Hepatocyte (in vitro differentiated cells): Measurements from ENCODE around the gene KRTAP17-1. TPM values are rescaled to one million over a fixed set of nuclear protein-coding genes. Genes with fewer than 3 reads are reported as not detected.
A peak's percentile ranks its signal among the peaks of the same experiment; 100 is the strongest.

Source experiments
- DNase-seq: peaks from one replicate; pipeline ENCODE4 v3.0.0-alpha.2; 2016; ENCODE audit warnings: low spot score
- H2AFZ ChIP-seq: fragments of 200-600 bp; sonication (generic); 2 replicates; pipeline ENCODE4 v1.6.0; 2016; ENCODE audit warnings: antibody characterized with exemption, mild to moderate bottlenecking
- H3K27ac ChIP-seq: fragments of 200-600 bp; sonication (generic); 2 replicates; pipeline ENCODE4 v1.5.1; 2016; ENCODE audit warnings: mild to moderate bottlenecking
- H3K27me3 ChIP-seq: fragments of 200-600 bp; sonication (generic); 2 replicates; pipeline ENCODE4 v1.6.1; 2016
- H3K36me3 ChIP-seq: fragments of 200-600 bp; sonication (generic); replicated peaks from 2 replicates; pipeline ENCODE4 v1.5.1; 2016; ENCODE audit warnings: low read depth; ENCODE audit not compliant: insufficient read depth
- H3K4me1 ChIP-seq: fragments of 200-600 bp; sonication (generic); 2 replicates; pipeline ENCODE4 v1.5.1; 2016; ENCODE audit warnings: mild to moderate bottlenecking, moderate library complexity; ENCODE audit not compliant: insufficient read depth
- H3K4me2 ChIP-seq: fragments of 200-600 bp; sonication (generic); 2 replicates; pipeline ENCODE4 v1.6.0; 2016
- H3K4me3 ChIP-seq: fragments of 200-600 bp; sonication (generic); 2 replicates; pipeline ENCODE4 v1.5.1; 2016; ENCODE audit warnings: mild to moderate bottlenecking
- H3K79me2 ChIP-seq: fragments of 200-600 bp; sonication (generic); 2 replicates; pipeline ENCODE4 v1.6.0; 2017; ENCODE audit warnings: mild to moderate bottlenecking
- H3K9me2 ChIP-seq: fragments of 200-600 bp; sonication (generic); replicated peaks from 2 replicates; pipeline ENCODE4 v1.6.0; 2017; ENCODE audit warnings: mild to moderate bottlenecking; ENCODE audit not compliant: insufficient read depth
- H3K9me3 ChIP-seq: fragments of 200-600 bp; sonication (generic); 2 replicates; pipeline ENCODE4 v1.5.1; 2016; ENCODE audit warnings: low read depth, mild to moderate bottlenecking
- H4K20me1 ChIP-seq: fragments of 200-600 bp; sonication (generic); 2 replicates; pipeline ENCODE4 v1.6.0; 2016; ENCODE audit warnings: mild to moderate bottlenecking; ENCODE audit not compliant: insufficient read depth, poor library complexity, severe bottlenecking
- EZH2 ChIP-seq: fragments of 200-600 bp; sonication (generic); IDR thresholded peaks from 2 replicates; pipeline ENCODE4 v1.6.1; 2016; ENCODE audit warnings: antibody characterized with exemption, mild to moderate bottlenecking, borderline replicate concordance
- EZH2phosphoT487 ChIP-seq: fragments of 200-600 bp; sonication (generic); IDR thresholded peaks from one replicate; pipeline ENCODE4 v1.6.1; 2018; ENCODE audit warnings: antibody characterized with exemption, mild to moderate bottlenecking, low read depth, moderate library complexity; ENCODE audit not compliant: unreplicated experiment, severe bottlenecking
- WGBS: methylation state at CpG from one replicate; pipeline ENCODE4 v1.1.6; 2016; ENCODE audit warnings: low lambda C conversion rate; ENCODE audit errors: missing lambda C conversion rate; 5-methylcytosine and 5-hydroxymethylcytosine counted together
- polyA plus RNA-seq: library from polyadenylated mRNA; unstranded; fragments of >200 nt; fragmentation: Nextera tagmentation; extraction: Ambion mirVana; gene quantifications from 2 replicates; pipeline ENCODE4 v1.2.1, GENCODE V29; 2016
- small RNA-seq: library from RNA; depleted of rRNA; stranded (forward); fragments of <200 nt; gene quantifications from one replicate; pipeline ENCODE3, GENCODE V24; 2014
- total RNA-seq: library from RNA; depleted of rRNA; stranded (reverse); fragments of >200 nt; gene quantifications from 2 replicates; pipeline ENCODE4 v1.2.3, GENCODE V29; 2014
- TF ChIP-seq, protein P1 (sequence below): fragments of 200-600 bp; sonication (generic); IDR thresholded peaks from 2 replicates; pipeline ENCODE4 v1.5.1; 2016; ENCODE audit warnings: antibody characterized with exemption, mild to moderate bottlenecking; ENCODE audit not compliant: poor library complexity

The KRTAP17-1 gene
- total and polyA plus RNA-seq, 2 experiments from 2014 or later: 0.33 TPM; not detected in 1

GRCh38 chr17:41267711-41268110 is 47.8 kb downstream of the KRTAP17-1 start:
- WGBS: no CpG with 5 or more reads among the region's 3 CpGs
- TF ChIP-seq EZH2 (no peak), EZH2phosphoT487 (no peak)
- TF ChIP-seq, protein P1, sequence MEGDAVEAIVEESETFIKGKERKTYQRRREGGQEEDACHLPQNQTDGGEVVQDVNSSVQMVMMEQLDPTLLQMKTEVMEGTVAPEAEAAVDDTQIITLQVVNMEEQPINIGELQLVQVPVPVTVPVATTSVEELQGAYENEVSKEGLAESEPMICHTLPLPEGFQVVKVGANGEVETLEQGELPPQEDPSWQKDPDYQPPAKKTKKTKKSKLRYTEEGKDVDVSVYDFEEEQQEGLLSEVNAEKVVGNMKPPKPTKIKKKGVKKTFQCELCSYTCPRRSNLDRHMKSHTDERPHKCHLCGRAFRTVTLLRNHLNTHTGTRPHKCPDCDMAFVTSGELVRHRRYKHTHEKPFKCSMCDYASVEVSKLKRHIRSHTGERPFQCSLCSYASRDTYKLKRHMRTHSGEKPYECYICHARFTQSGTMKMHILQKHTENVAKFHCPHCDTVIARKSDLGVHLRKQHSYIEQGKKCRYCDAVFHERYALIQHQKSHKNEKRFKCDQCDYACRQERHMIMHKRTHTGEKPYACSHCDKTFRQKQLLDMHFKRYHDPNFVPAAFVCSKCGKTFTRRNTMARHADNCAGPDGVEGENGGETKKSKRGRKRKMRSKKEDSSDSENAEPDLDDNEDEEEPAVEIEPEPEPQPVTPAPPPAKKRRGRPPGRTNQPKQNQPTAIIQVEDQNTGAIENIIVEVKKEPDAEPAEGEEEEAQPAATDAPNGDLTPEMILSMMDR: no peak

DNA sequence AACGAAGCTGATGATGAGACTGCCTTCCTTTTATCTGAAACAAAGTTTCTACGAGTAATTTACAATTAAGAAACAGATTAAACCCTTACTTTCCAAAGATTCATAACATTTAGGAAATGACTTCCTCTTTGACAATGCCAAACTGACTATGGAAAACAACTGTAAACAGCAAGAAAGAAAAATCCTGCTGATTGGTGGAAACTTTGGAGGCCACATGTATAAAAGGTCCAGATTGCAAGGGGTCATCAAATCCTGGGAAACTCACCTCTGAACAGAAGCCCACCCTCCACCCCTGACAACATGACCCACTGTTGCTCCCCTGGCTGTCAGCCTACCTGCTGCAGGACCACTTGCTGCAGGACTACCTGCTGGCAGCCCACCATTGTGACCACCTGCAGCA is 50.4 kb downstream of the KRTAP17-1 start, which contains the start of gene KRTAP9-6:
KRTAP9-6 (plus strand) TSS at position 301 of the 400 bp plus-strand sequence; CDS start at position 301, 0 bp downstream.
- Histone ChIP-seq H3K4me3 (no peak within 1 kb of the TSS), H3K36me3 (no peaks in the 10 kb centered on the region), H3K27me3 (peaks cover 12% of the 10 kb centered on the region), H3K9me3 (no peaks in the 10 kb centered on the region), H2AFZ (no peak within 1 kb of the TSS), H3K9me2 (no peaks in the 10 kb centered on the region), H3K4me1 (no peaks in the 10 kb centered on the region), H3K4me2 (no peak within 1 kb of the TSS), H4K20me1 (no peaks in the 10 kb centered on the region), H3K79me2 (no peaks in the 10 kb centered on the region), H3K27ac (no peak within 1 kb of the TSS)
- 83% methylated on average over 2 of the region's 2 CpGs for WGBS
- DNase-seq: peak; percentile 0
- TF ChIP-seq EZH2phosphoT487 (no peak), EZH2 (no peak)
- TF ChIP-seq, protein P1: no peak

More at GRCh38 chr17:41267711-41268110, 47.8 kb downstream of the KRTAP17-1 start:
- Histone ChIP-seq H2AFZ (no peak overlapping the region), H3K9me2 (no peaks in the 10 kb centered on the region), H3K4me1 (no peaks in the 10 kb centered on the region), H3K79me2 (no peaks in the 10 kb centered on the region), H3K9me3 (no peaks in the 10 kb centered on the region), H3K36me3 (no peaks in the 10 kb centered on the region), H4K20me1 (no peaks in the 10 kb centered on the region), H3K4me3 (no peak overlapping the region), H3K27ac (no peak overlapping the region), H3K27me3 (peaks cover 8% of the 10 kb centered on the region), H3K4me2 (no peak overlapping the region)
- DNase-seq: no peak

Small RNA genes within 50 kb of the gene (small RNA-seq; reads per million reads assigned to genes)
- gene KRTAP9-10P: not detected

Other genes with a start within 250 kb of the KRTAP17-1 start
Only the 30 nearest of the 35 such genes appear.
- gene KRTAP4-9, start 210.3 kb downstream of the KRTAP17-1 start, total RNA-seq: not detected in 2 replicates
- not detected in 2 replicates for gene KRTAP4-9, start 210.3 kb downstream of the KRTAP17-1 start, polyA plus RNA-seq
- not detected in 2 replicates for gene KRTAP4-11, start 197.3 kb downstream of the KRTAP17-1 start, total RNA-seq
- gene KRTAP4-11, start 197.3 kb downstream of the KRTAP17-1 start, polyA plus RNA-seq: not detected in 2 replicates
- not detected in 2 replicates for gene KRTAP4-12, start 191.5 kb downstream of the KRTAP17-1 start, total RNA-seq
- gene KRTAP4-12, start 191.5 kb downstream of the KRTAP17-1 start, polyA plus RNA-seq: not detected in 2 replicates
- not detected in 2 replicates for gene KRTAP4-6, start 175.2 kb downstream of the KRTAP17-1 start, total RNA-seq
- gene KRTAP4-6, start 175.2 kb downstream of the KRTAP17-1 start, polyA plus RNA-seq: not detected in 2 replicates
- not detected in 2 replicates for gene KRTAP4-5, start 165.9 kb downstream of the KRTAP17-1 start, total RNA-seq
- not detected in 2 replicates for gene KRTAP4-5, start 165.9 kb downstream of the KRTAP17-1 start, polyA plus RNA-seq
- gene KRTAP4-4, start 155.0 kb downstream of the KRTAP17-1 start, total RNA-seq: not detected in 2 replicates
- gene KRTAP4-4, start 155.0 kb downstream of the KRTAP17-1 start, polyA plus RNA-seq: not detected in 2 replicates
- not detected in 2 replicates for gene KRTAP4-3, start 147.5 kb downstream of the KRTAP17-1 start, total RNA-seq
- gene KRTAP4-3, start 147.5 kb downstream of the KRTAP17-1 start, polyA plus RNA-seq: not detected in 2 replicates
- gene KRTAP4-2, start 137.5 kb downstream of the KRTAP17-1 start, total RNA-seq: not detected in 2 replicates
- not detected in 2 replicates for gene KRTAP4-2, start 137.5 kb downstream of the KRTAP17-1 start, polyA plus RNA-seq
- not detected in 2 replicates for gene KRTAP4-1, start 130.8 kb downstream of the KRTAP17-1 start, total RNA-seq
- not detected in 2 replicates for gene KRTAP4-1, start 130.8 kb downstream of the KRTAP17-1 start, polyA plus RNA-seq
- gene KRTAP9-1, start 125.8 kb downstream of the KRTAP17-1 start, total RNA-seq: not detected in 2 replicates
- not detected in 2 replicates for gene KRTAP9-1, start 125.8 kb downstream of the KRTAP17-1 start, polyA plus RNA-seq
- gene KRTAP9-2, start 89.1 kb downstream of the KRTAP17-1 start, total RNA-seq: not detected in 2 replicates
- gene KRTAP9-2, start 89.1 kb downstream of the KRTAP17-1 start, polyA plus RNA-seq: not detected in 2 replicates
- not detected in 2 replicates for gene KRTAP9-3, start 83.3 kb downstream of the KRTAP17-1 start, total RNA-seq
- gene KRTAP9-3, start 83.3 kb downstream of the KRTAP17-1 start, polyA plus RNA-seq: not detected in 2 replicates
- not detected in 2 replicates for gene KRTAP9-8, start 77.7 kb downstream of the KRTAP17-1 start, total RNA-seq
- not detected in 2 replicates for gene KRTAP9-8, start 77.7 kb downstream of the KRTAP17-1 start, polyA plus RNA-seq
- not detected in 2 replicates for gene KRTAP9-4, start 66.0 kb downstream of the KRTAP17-1 start, total RNA-seq
- not detected in 2 replicates for gene KRTAP9-4, start 66.0 kb downstream of the KRTAP17-1 start, polyA plus RNA-seq
- not detected in 2 replicates for gene KRTAP9-9, start 60.3 kb downstream of the KRTAP17-1 start, total RNA-seq
- gene KRTAP9-9, start 60.3 kb downstream of the KRTAP17-1 start, polyA plus RNA-seq: not detected in 2 replicates
- gene KRTAP9-6, start 50.3 kb downstream of the KRTAP17-1 start, total RNA-seq: not detected in 2 replicates
- not detected in 2 replicates for gene KRTAP9-6, start 50.3 kb downstream of the KRTAP17-1 start, polyA plus RNA-seq
- not detected in 2 replicates for gene KRTAP9-7, start 40.0 kb downstream of the KRTAP17-1 start, total RNA-seq
- gene KRTAP9-7, start 40.0 kb downstream of the KRTAP17-1 start, polyA plus RNA-seq: not detected in 2 replicates
- gene KRTAP29-1, start 12.9 kb downstream of the KRTAP17-1 start, total RNA-seq: not detected in 2 replicates
- not detected in 2 replicates for gene KRTAP29-1, start 12.9 kb downstream of the KRTAP17-1 start, polyA plus RNA-seq
- gene KRTAP16-1, start 6.4 kb downstream of the KRTAP17-1 start, total RNA-seq: not detected in 2 replicates
- not detected in 2 replicates for gene KRTAP16-1, start 6.4 kb downstream of the KRTAP17-1 start, polyA plus RNA-seq
- not detected in 2 replicates for gene KRT33A, start 35.1 kb upstream of the KRTAP17-1 start, total RNA-seq
- not detected in 2 replicates for gene KRT33A, start 35.1 kb upstream of the KRTAP17-1 start, polyA plus RNA-seq
- not detected in 2 replicates for gene KRT33B, start 54.1 kb upstream of the KRTAP17-1 start, total RNA-seq
- 0.35 TPM in 1 of 2 replicates, not detected in the other for gene KRT33B, start 54.1 kb upstream of the KRTAP17-1 start, polyA plus RNA-seq
- gene KRT34, start 66.6 kb upstream of the KRTAP17-1 start, total RNA-seq: 0.20 TPM in 1 of 2 replicates, not detected in the other
- gene KRT34, start 66.6 kb upstream of the KRTAP17-1 start, polyA plus RNA-seq: 0.71 TPM in 1 of 2 replicates, not detected in the other
- not detected in 2 replicates for gene KRT31, start 81.9 kb upstream of the KRTAP17-1 start, total RNA-seq
- not detected in 2 replicates for gene KRT31, start 81.9 kb upstream of the KRTAP17-1 start, polyA plus RNA-seq
- gene KRT37, start 108.9 kb upstream of the KRTAP17-1 start, total RNA-seq: not detected in 2 replicates
- gene KRT37, start 108.9 kb upstream of the KRTAP17-1 start, polyA plus RNA-seq: not detected in 2 replicates
- not detected in 2 replicates for gene KRT38, start 125.3 kb upstream of the KRTAP17-1 start, total RNA-seq
- not detected in 2 replicates for gene KRT38, start 125.3 kb upstream of the KRTAP17-1 start, polyA plus RNA-seq
- gene KRT32, start 151.7 kb upstream of the KRTAP17-1 start, total RNA-seq: not detected in 2 replicates
- gene KRT32, start 151.7 kb upstream of the KRTAP17-1 start, polyA plus RNA-seq: not detected in 2 replicates
- gene KRT35, start 165.4 kb upstream of the KRTAP17-1 start, total RNA-seq: not detected in 2 replicates
- gene KRT35, start 165.4 kb upstream of the KRTAP17-1 start, polyA plus RNA-seq: not detected in 2 replicates
- not detected in 2 replicates for gene KRT36, start 174.2 kb upstream of the KRTAP17-1 start, total RNA-seq
- not detected in 2 replicates for gene KRT36, start 174.2 kb upstream of the KRTAP17-1 start, polyA plus RNA-seq
- gene KRT13, start 189.9 kb upstream of the KRTAP17-1 start, total RNA-seq: 5.3 and 8.1 TPM in 2 replicates
- 15.1 and 24.8 TPM in 2 replicates for gene KRT13, start 189.9 kb upstream of the KRTAP17-1 start, polyA plus RNA-seq
- 6.2 and 6.8 TPM in 2 replicates for gene KRT15, start 203.2 kb upstream of the KRTAP17-1 start, total RNA-seq
- gene KRT15, start 203.2 kb upstream of the KRTAP17-1 start, polyA plus RNA-seq: 8.2 and 10.6 TPM in 2 replicates